ENCODE measurements around the gene HMGB2.

The HMGB2 gene

DNA sequence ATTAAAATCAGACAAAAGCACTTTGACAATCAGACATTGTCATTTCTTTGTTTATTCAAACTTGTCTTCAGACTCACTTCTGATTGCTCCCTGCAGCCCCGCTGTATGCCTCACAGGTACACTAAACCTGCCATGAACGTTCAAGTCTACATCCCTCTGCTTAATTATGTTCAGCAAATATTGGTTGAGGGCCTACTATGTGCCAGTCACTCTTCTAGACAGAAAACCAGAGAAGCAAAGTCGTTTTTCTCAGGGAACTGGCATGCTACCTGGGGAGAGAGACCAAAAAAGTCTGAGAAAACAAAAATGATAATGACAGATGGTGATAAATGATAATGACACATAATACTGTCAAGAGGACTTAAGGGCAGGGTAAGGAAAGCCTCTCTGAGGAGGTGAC is 19.4 kb downstream of the HMGB2 start:
- no peaks in the 10 kb centered on the region for H3K9me3 ChIP-seq (ENCODE audit: control insufficient read depth, low read length)
- no peak overlapping the region for H3K9ac ChIP-seq
- TF ChIP-seq, protein P1, sequence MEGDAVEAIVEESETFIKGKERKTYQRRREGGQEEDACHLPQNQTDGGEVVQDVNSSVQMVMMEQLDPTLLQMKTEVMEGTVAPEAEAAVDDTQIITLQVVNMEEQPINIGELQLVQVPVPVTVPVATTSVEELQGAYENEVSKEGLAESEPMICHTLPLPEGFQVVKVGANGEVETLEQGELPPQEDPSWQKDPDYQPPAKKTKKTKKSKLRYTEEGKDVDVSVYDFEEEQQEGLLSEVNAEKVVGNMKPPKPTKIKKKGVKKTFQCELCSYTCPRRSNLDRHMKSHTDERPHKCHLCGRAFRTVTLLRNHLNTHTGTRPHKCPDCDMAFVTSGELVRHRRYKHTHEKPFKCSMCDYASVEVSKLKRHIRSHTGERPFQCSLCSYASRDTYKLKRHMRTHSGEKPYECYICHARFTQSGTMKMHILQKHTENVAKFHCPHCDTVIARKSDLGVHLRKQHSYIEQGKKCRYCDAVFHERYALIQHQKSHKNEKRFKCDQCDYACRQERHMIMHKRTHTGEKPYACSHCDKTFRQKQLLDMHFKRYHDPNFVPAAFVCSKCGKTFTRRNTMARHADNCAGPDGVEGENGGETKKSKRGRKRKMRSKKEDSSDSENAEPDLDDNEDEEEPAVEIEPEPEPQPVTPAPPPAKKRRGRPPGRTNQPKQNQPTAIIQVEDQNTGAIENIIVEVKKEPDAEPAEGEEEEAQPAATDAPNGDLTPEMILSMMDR (IDR thresholded peaks at IDR 0.05), result no peak
- no peak overlapping the region for H3K4me2 ChIP-seq (ENCODE audit: low read length)
- no peaks in the 10 kb centered on the region for H3K27me3 ChIP-seq (ENCODE audit: control insufficient read depth, insufficient read depth, low read length)
- no peak overlapping the region for H2AFZ ChIP-seq
- no peaks in the 10 kb centered on the region for H3K4me1 ChIP-seq
- H3K36me3 ChIP-seq (ENCODE audit: control insufficient read depth, insufficient read depth, low read length), result no peaks in the 10 kb centered on the region
- no peak overlapping the region for H3K4me3 ChIP-seq (ENCODE audit: low read depth, low read length)
- H3K27ac ChIP-seq, result no peak overlapping the region
- H3K79me2 ChIP-seq, result no peaks in the 10 kb centered on the region

- Histone ChIP-seq H3K27me3 (ENCODE audit: control insufficient read depth, insufficient read depth, low read length) (no peaks in the 10 kb centered on the region), H3K36me3 (ENCODE audit: control insufficient read depth, insufficient read depth, low read length) (no peaks in the 10 kb centered on the region), H3K9me3 (ENCODE audit: control insufficient read depth, low read length) (no peaks in the 10 kb centered on the region), H3K4me2 (ENCODE audit: low read length) (no peak overlapping the region), H3K4me1 (no peaks in the 10 kb centered on the region), H3K27ac (no peak overlapping the region), H2AFZ (no peak overlapping the region), H3K4me3 (ENCODE audit: low read depth, low read length) (no peak overlapping the region), H3K9ac (no peak overlapping the region), H3K79me2 (no peaks in the 10 kb centered on the region)
- TF ChIP-seq, protein P1 (IDR thresholded peaks at IDR 0.05), result no peak
These were observed 22.8 kb downstream of the HMGB2 start for GRCh38 chr4:173311368-173311767.

GRCh38 chr4:173307778-173308177 is 26.4 kb downstream of the HMGB2 start:
- TF ChIP-seq, protein P1 (IDR thresholded peaks at IDR 0.05), result no peak
- Histone ChIP-seq H2AFZ (no peak overlapping the region), H3K4me2 (ENCODE audit: low read length) (no peak overlapping the region), H3K27ac (no peak overlapping the region), H3K27me3 (ENCODE audit: control insufficient read depth, insufficient read depth, low read length) (no peaks in the 10 kb centered on the region), H3K36me3 (ENCODE audit: control insufficient read depth, insufficient read depth, low read length) (no peaks in the 10 kb centered on the region), H3K9ac (no peak overlapping the region), H3K4me1 (no peaks in the 10 kb centered on the region), H3K79me2 (peaks cover 3% of the 10 kb centered on the region), H3K4me3 (ENCODE audit: low read depth, low read length) (no peak overlapping the region), H3K9me3 (ENCODE audit: control insufficient read depth, low read length) (no peaks in the 10 kb centered on the region)

GRCh38 chr4:173301518-173302201 is 32.5 kb downstream of the HMGB2 start:
- Histone ChIP-seq H3K27ac (no peak overlapping the region), H3K79me2 (peaks cover 3% of the 10 kb centered on the region), H3K36me3 (ENCODE audit: control insufficient read depth, insufficient read depth, low read length) (no peaks in the 10 kb centered on the region), H3K27me3 (ENCODE audit: control insufficient read depth, insufficient read depth, low read length) (no peaks in the 10 kb centered on the region), H3K4me3 (ENCODE audit: low read depth, low read length) (no peak overlapping the region), H2AFZ (no peak overlapping the region), H3K9ac (no peak overlapping the region), H3K9me3 (ENCODE audit: control insufficient read depth, low read length) (no peaks in the 10 kb centered on the region), H3K4me1 (no peaks in the 10 kb centered on the region), H3K4me2 (ENCODE audit: low read length) (no peak overlapping the region)
- TF ChIP-seq, protein P1 (IDR thresholded peaks at IDR 0.05), result peak; percentile 46

DNA sequence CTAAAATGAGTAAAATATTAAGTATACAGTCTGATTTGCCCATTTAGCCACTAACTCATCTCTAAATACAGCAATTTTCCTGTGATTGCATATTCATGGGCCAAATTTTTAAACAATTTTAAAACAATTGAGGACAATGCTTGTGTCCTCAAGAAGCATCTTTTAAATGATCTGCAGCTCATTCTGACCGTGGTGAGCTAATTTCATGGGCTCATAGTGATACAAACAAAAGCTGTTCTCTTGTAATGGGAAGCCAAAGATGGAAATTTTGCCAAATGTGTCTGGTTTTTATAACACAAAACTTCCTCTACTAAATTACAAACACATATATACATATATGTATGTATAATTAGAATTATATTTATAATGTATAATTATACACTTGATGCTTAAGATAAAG is 39.7 kb downstream of the HMGB2 start:
- TF ChIP-seq, protein P1 (IDR thresholded peaks at IDR 0.05), result no peak
- Histone ChIP-seq H3K27ac (no peak overlapping the region), H3K4me1 (no peaks in the 10 kb centered on the region)

More for the DNA sequence above, 39.7 kb downstream of the HMGB2 start:
- Histone ChIP-seq H3K9me3 (ENCODE audit: control insufficient read depth, low read length) (no peaks in the 10 kb centered on the region), H3K4me2 (ENCODE audit: low read length) (no peak overlapping the region), H3K27me3 (ENCODE audit: control insufficient read depth, insufficient read depth, low read length) (no peaks in the 10 kb centered on the region), H3K4me3 (ENCODE audit: low read depth, low read length) (no peak overlapping the region), H3K9ac (no peak overlapping the region), H2AFZ (no peak overlapping the region), H3K79me2 (no peaks in the 10 kb centered on the region), H3K36me3 (ENCODE audit: control insufficient read depth, insufficient read depth, low read length) (no peaks in the 10 kb centered on the region)
